HG02970 (cell line): ENCODE measurements around the gene NOC3L.
A peak's percentile ranks its signal among the peaks of the same experiment; 100 is the strongest.
"Not testable (repeated sequence)": the region's sequence is repeated elsewhere in the genome, so short reads cannot be mapped to it uniquely, and the experiment has no call there.

ENCODE experiments used
- ATAC-seq: cut with Tn5 transposase; IDR thresholded peaks from one replicate; pipeline ENCODE4 v1.9.1; 2021; ENCODE audit warnings: mild to moderate bottlenecking, moderate library complexity, moderate number of reproducible peaks; ENCODE audit not compliant: unreplicated experiment, low FRiP score

Gene NOC3L, protein sequence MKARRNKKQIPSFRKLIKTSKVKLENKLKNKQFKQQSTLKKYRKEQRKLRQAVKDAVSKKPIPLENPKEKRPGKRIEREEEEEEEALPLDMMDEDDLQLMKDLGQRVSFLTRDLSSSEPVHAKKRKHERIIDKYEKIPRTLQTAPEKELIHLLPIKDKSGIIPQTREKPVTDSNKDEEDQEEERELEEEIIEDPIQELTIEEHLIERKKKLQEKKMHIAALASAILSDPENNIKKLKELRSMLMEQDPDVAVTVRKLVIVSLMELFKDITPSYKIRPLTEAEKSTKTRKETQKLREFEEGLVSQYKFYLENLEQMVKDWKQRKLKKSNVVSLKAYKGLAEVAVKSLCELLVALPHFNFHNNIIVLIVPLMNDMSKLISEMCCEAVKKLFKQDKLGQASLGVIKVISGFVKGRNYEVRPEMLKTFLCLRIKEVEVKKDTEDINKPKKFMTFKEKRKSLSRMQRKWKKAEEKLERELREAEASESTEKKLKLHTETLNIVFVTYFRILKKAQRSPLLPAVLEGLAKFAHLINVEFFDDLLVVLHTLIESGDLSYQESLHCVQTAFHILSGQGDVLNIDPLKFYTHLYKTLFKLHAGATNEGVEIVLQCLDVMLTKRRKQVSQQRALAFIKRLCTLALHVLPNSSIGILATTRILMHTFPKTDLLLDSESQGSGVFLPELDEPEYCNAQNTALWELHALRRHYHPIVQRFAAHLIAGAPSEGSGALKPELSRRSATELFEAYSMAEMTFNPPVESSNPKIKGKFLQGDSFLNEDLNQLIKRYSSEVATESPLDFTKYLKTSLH

DNA sequence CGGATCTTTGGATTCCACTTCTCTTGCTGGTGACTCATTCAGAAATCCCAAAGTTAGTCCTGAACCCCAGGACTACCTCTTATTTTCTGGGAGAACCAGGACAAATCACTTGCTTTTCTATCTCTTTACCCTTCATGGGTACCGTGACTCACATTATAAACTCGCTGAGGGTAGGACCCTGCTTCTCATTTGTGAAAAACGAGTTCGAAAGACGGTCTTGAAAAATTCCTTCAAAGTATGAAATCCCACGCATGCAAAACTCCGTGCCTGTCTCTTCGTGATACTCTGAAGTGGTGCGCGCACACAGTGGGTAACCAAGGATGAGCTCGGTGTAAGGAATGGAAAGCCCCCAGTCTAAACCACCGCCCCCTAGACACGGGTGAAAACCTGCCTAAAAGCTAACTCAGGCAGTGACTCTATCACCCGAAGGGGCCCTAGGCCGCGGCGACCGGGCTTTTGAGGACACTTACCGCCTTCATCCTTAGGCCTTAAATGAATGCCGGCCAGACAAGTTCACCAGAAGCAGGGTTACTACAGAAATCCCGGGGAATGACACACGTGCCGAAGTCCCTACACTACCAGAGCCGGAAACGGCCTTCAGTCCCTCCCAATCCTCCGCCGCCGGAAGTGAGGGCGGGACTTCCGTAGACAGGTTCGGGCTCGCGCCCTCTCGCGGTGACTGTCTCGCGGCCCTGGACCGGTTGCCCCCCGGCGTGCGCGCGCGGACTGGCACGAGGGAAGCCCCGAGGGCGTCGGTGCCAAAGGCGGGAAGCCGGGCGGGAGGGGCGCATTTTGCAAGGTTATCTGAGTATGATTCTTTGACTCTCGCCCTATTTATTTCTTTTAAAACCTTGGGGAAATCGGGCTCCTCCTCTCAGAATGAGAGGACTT lies at the start of gene NOC3L:
NOC3L (minus strand) TSS at position 580 of the 891 bp plus-strand sequence; CDS start at position 479, 101 bp downstream.
- peak; percentile 100 for ATAC-seq

- ATAC-seq, result no peak
These were observed 49.7 kb upstream of the NOC3L start for GRCh38 chr10:94412449-94412848.

DNA sequence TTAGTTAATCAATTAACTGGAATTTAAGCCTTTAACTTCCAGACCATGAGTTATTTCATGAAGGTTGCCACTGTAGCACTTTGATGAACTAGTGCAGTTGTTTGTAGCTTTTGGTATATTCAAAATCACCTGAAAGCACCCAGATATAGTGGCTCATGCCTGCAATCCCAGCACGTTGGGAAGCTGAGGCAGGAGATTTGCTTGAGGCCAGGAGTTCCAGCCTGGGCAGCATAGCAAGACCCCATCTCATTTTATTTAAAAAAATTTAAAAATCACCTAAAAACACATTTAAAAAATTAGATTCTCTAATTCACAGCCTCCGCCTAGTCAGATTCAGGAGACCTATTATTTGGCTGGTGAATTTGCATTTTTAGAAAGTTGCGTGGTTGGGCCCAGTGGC lies 48.6 kb upstream of the NOC3L start:
- no peak for ATAC-seq

DNA sequence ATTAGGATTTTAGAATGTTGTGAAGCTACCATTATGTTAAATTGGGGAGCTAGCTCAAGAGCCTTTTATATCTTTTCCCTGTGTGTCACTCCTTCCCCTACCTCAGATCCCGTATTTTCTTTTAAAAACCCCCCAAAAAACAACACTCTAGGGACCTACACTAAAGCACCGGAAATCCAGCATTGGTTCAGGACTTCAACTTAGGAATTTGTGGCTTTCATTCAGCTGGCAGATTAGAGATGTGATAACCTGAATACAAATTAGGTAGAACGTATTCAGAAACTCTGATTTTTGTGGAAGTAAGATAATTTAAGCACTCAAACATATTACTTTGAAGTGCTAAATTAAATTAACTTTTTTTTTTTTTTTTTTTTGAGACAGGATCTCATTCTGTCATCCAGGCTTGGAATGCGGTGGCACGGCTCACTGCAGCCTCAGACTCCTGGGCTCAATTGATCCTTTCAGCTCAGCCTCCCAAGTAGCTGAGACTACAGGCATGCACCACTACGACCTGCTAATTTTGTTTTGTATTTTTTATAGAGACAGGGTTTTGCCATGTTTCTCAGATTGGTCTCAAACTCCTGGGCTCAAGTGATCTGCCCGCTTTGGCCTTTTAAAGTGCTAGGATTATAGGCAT lies 46.4 kb upstream of the NOC3L start:
- ATAC-seq, result no peak

- ATAC-seq, result no peak
These were observed 44.9 kb upstream of the NOC3L start for GRCh38 chr10:94407668-94408067.

DNA sequence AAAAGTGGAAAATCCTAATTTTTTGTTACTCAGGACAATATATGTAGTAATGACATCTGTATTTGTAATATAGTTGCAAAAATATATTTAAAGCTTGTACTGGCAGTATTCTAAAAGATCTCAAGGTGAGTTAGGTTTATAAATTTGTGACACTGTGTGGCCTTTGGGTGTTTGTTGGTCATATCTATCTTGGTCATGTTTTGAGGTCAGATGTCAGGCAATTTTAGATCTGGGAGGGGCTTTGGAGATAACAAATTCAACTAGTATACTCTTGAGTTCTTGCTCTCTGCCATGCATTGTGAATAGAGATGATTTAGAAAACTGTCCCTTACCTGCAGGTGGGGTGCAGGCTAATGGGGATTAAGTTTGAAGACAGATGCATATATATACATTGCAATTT lies 42.7 kb upstream of the NOC3L start:
- no peak for ATAC-seq

DNA sequence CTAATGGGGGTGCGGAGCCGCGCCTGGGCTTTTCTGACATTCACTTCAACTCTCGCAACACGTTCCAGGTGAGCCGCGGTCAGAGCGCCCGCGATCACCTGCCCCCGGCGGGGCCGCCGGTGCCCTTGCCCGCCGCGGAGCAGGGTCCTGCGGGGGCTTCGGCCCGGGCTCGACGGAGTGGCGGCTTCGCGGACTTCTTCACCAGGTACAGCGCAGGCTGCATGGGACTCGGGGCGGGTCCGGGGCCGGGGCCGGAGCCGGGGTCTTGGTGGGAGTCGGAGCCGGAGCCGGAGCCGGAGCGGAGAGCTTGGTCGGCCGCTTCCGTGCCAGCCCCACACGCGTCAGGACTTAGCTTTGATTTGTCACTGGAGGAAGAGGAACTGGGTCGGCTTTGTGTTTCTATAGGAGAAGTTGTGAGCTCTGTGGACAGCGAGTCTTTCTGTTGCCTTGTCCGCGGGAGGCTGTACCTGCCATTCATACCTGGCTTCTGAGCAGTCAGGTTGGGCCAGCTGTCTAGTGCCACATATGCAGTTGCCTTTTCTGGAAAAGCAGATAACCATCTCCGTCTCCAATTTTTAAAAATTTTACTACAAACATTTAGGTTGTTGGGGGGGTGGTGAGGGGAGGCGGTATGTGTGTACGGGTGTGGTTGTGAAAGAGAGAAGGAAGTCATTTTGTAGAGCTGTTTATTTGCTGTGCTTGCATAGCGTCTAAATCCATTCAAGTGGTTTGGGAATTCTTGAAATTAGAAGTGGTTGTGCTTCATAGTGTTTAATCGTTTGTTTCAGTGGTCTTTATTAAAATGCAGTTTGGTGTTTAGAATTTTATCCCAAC lies 40.9 kb upstream of the NOC3L start:
- peak; percentile 47 for ATAC-seq

GRCh38 chr10:94402843-94403379 lies 40.2 kb upstream of the NOC3L start:
- ATAC-seq, result peak; percentile 23

DNA sequence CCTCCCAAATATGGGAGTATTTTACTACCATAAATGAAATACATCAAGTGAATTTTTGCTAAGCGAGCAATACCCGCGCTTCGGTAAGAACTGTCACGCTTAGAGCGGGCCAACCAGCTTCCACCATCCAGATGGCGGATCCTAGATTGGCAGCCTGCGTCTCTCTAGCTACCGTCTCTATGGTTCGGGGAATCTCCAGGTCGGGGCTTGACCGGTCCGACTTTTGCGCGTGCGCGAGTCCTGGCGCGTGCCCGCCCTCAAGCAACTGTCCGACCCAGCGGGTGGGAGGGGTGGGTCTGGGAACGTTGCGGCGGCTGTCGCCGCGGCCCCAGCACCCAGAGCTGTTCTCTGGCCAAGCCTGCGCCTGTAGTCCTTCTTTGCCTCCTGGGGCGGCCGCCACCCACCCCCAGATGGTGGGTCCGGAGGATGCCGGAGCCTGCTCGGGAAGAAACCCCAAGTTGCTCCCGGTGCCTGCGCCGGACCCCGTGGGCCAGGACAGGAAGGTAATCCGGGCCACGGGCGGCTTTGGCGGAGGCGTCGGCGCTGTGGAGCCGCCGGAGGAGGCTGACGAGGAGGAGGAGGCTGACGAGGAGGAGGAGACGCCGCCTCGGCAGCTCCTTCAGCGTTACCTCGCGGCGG lies 39.6 kb upstream of the NOC3L start, which contains the start of gene TBC1D12:
TBC1D12 (plus strand) TSS at position 338 of the 639 bp plus-strand sequence; CDS start at position 411, 73 bp downstream.
- peak; percentile 68 for ATAC-seq

- ATAC-seq, result no peak
These were observed 36.0 kb upstream of the NOC3L start for GRCh38 chr10:94398762-94399161.

GRCh38 chr10:94397549-94398370 lies 35.0 kb upstream of the NOC3L start:
- ATAC-seq, result no peak

GRCh38 chr10:94392117-94392516 lies 29.4 kb upstream of the NOC3L start:
- ATAC-seq, result not testable (repeated sequence)

- ATAC-seq, result not testable (repeated sequence)
These were observed 23.0 kb upstream of the NOC3L start for GRCh38 chr10:94385733-94386132.

DNA sequence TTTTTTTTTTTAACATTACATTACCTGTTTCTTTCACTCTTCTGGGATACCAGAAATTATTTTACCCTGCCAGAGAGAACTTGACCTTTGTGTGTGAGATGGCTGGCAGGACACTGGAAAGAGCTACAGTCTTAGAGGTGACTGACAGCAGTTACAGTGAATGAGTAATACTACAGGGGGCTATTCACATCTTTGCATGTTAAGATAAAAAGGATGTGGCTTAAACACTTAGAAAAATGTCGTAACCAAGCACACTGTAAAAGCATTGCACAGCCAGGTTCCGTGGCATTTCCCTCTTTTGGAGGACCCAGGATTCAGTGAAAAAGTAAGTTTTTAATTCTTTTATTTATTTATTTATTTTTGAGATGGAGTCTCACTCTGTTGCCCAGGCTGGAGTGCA lies 20.8 kb upstream of the NOC3L start:
- no peak for ATAC-seq

- ATAC-seq, result no peak
These were observed 14.1 kb upstream of the NOC3L start for GRCh38 chr10:94376865-94377264.

DNA sequence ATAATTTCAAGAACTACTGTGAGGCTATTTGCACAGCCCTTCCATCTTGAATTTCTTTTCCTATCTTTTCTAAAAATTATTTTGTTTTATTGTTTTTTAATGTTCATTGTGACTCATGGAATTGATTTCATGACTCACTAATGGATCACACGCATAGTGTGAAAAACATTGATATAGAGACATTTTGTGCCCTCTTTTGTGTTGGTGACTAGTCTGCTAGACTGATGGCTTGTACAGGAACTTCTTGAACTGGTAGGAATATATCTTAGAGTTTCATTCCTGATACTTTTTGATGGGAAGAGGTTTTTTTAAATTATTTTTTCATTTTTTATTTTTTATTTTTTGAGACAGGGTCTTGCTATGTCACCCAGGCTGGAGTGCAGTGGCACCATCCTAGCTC lies 12.6 kb upstream of the NOC3L start:
- no peak for ATAC-seq

GRCh38 chr10:94370501-94370900 lies 7.8 kb upstream of the NOC3L start:
- no peak for ATAC-seq

- ATAC-seq, result no peak
These were observed 3.6 kb upstream of the NOC3L start for GRCh38 chr10:94366382-94366781.
